Common myeloid progenitor, CD34-positive (primary cell): ENCODE data around the gene GALNT13.

ENCODE experiments used
- CTCF ChIA-PET: fragments of 350-600 bp; sonication (Branson Sonifier 250); formaldehyde crosslinking; loops from one replicate; lab custom pipeline; 2021; ENCODE audit warnings: antibody characterized with exemption; lab: Charles Lee
- POLR2A ChIA-PET: fragments of 350-600 bp; sonication (Branson Sonifier 250); formaldehyde crosslinking; loops from one replicate; lab custom pipeline; 2021; ENCODE audit warnings: antibody characterized with exemption; lab: Charles Lee
- DNase-seq, 3 donors: peaks; one replicate each; pipeline versions ENCODE4 v3.0.0 to v3.0.0-alpha.2; 2013
- H3K27ac ChIP-seq, 2 experiments: 1 replicate in 1 of 2; 2 replicates in 1 of 2; pipeline ENCODE4 v1.7.0; 2013; ENCODE audit warnings: inconsistent platforms in 2 of 2, low read length in 2 of 2, mild to moderate bottlenecking in 2 of 2, low read depth in 1 of 2, moderate library complexity in 1 of 2; ENCODE audit not compliant: severe bottlenecking in 2 of 2, insufficient read depth in 1 of 2, poor library complexity in 1 of 2
- H3K27me3 ChIP-seq, 5 experiments: replicated peaks in 2 of 5; 1 replicate in 3 of 5; 2 replicates in 2 of 5; pipeline versions ENCODE4 v1.6.1 to v1.7.0; 2013; ENCODE audit warnings: low read length in 4 of 5, mild to moderate bottlenecking in 2 of 5, moderate library complexity in 2 of 5, inconsistent platforms in 1 of 5; ENCODE audit not compliant: insufficient read depth in 5 of 5, control insufficient read depth in 4 of 5
- H3K36me3 ChIP-seq, 4 experiments: 1 replicate in 2 of 4; 2 replicates in 2 of 4; pipeline versions ENCODE4 v1.6.1 to v1.7.0; 2013; ENCODE audit warnings: low read length in 3 of 4, control low read depth in 1 of 4, mild to moderate bottlenecking in 1 of 4; ENCODE audit not compliant: control insufficient read depth in 4 of 4, insufficient read depth in 4 of 4
- H3K4me1 ChIP-seq, 4 experiments: 1 replicate in 3 of 4; 2 replicates in 1 of 4; pipeline versions ENCODE4 v1.6.1 to v1.7.1; 2013; ENCODE audit warnings: low read length in 3 of 4, mild to moderate bottlenecking in 3 of 4, control low read depth in 1 of 4, inconsistent platforms in 1 of 4, moderate library complexity in 1 of 4; ENCODE audit not compliant: control insufficient read depth in 4 of 4, insufficient read depth in 4 of 4; ENCODE audit errors: control extremely low read depth in 1 of 4
- H3K4me3 ChIP-seq, 7 experiments: 1 replicate in 4 of 7; 2 replicates in 3 of 7; pipeline versions ENCODE4 v1.5.1 to v1.7.0; 2013; ENCODE audit warnings: mild to moderate bottlenecking in 7 of 7, low read length in 6 of 7, moderate library complexity in 6 of 7, inconsistent platforms in 2 of 7, low read depth in 2 of 7, control low read depth in 1 of 7; ENCODE audit not compliant: insufficient read depth in 4 of 7, control insufficient read depth in 1 of 7; ENCODE audit errors: extremely low read depth in 1 of 7
- H3K9me3 ChIP-seq, 5 experiments: 1 replicate in 4 of 5; 2 replicates in 1 of 5; pipeline versions ENCODE4 v1.6.1 to v1.7.1; 2013; ENCODE audit warnings: low read length in 4 of 5, mild to moderate bottlenecking in 2 of 5, inconsistent platforms in 1 of 5, low read depth in 1 of 5, moderate library complexity in 1 of 5; ENCODE audit not compliant: control insufficient read depth in 4 of 5, insufficient read depth in 2 of 5; ENCODE audit errors: control extremely low read depth in 1 of 5
- WGBS: methylation state at CpG from one replicate; pipeline ENCODE4 v1.1.5; 2013; ENCODE audit not compliant: insufficient coverage; 5-methylcytosine and 5-hydroxymethylcytosine counted together

The GALNT13 gene

GRCh38 chr2:154182008-154182407 lies 310.3 kb downstream of the GALNT13 start:
- Histone ChIP-seq H3K9me3 (peaks cover 0 to 18% (median 0%) of the 10 kb centered on the region in 5 experiments), H3K27me3 (no peaks in the 10 kb centered on the region), H3K4me3 (no peak overlapping the region), H3K36me3 (no peaks in the 10 kb centered on the region), H3K4me1 (no peaks in the 10 kb centered on the region), H3K27ac (no peak overlapping the region)
- no peak for DNase-seq
- POLR2A ChIA-PET: no interaction called here
- CTCF ChIA-PET: no interaction called here
- WGBS: 100% methylated on average over 1 of the region's 5 CpGs

- WGBS: 88% methylated on average over 2 of the region's 2 CpGs
- no peak for DNase-seq
- H3K4me1 ChIP-seq: no peaks in the 10 kb centered on the region
- CTCF ChIA-PET: no interaction called here
- POLR2A ChIA-PET: no interaction called here
- H3K36me3 ChIP-seq: no peaks in the 10 kb centered on the region
- no peaks in the 10 kb centered on the region for H3K27me3 ChIP-seq
- no peak overlapping the region for H3K4me3 ChIP-seq
- H3K27ac ChIP-seq: no peak overlapping the region
- H3K9me3 ChIP-seq: peaks cover 0 to 18% (median 1%) of the 10 kb centered on the region in 5 experiments
These were observed 316.2 kb downstream of the GALNT13 start for GRCh38 chr2:154187948-154188347.

- WGBS: no CpG with 5 or more reads among the region's 2 CpGs
- Histone ChIP-seq H3K4me3 (no peak overlapping the region), H3K27me3 (no peaks in the 10 kb centered on the region), H3K27ac (no peak overlapping the region), H3K36me3 (no peaks in the 10 kb centered on the region), H3K9me3 (peaks cover 0 to 11% (median 0%) of the 10 kb centered on the region in 5 experiments), H3K4me1 (no peaks in the 10 kb centered on the region)
- ChIA-PET POLR2A (no interaction called here), CTCF (no interaction called here)
- DNase-seq: no peak
These were observed 318.2 kb downstream of the GALNT13 start for GRCh38 chr2:154189953-154190352.

- 100% methylated on average over 1 of the region's 2 CpGs for WGBS
- H3K27ac ChIP-seq: no peak overlapping the region
- no peak for DNase-seq
- ChIA-PET POLR2A (no interaction called here), CTCF (no interaction called here)
- no peak overlapping the region for H3K4me3 ChIP-seq
- H3K27me3 ChIP-seq: no peaks in the 10 kb centered on the region
- H3K4me1 ChIP-seq: peaks cover 0 to under 1% (median under 1%) of the 10 kb centered on the region in 4 experiments
- no peaks in the 10 kb centered on the region for H3K36me3 ChIP-seq
- H3K9me3 ChIP-seq: peaks cover 0 to 2% (median 0%) of the 10 kb centered on the region in 5 experiments
These were observed 321.5 kb downstream of the GALNT13 start for GRCh38 chr2:154193246-154193645.

DNA sequence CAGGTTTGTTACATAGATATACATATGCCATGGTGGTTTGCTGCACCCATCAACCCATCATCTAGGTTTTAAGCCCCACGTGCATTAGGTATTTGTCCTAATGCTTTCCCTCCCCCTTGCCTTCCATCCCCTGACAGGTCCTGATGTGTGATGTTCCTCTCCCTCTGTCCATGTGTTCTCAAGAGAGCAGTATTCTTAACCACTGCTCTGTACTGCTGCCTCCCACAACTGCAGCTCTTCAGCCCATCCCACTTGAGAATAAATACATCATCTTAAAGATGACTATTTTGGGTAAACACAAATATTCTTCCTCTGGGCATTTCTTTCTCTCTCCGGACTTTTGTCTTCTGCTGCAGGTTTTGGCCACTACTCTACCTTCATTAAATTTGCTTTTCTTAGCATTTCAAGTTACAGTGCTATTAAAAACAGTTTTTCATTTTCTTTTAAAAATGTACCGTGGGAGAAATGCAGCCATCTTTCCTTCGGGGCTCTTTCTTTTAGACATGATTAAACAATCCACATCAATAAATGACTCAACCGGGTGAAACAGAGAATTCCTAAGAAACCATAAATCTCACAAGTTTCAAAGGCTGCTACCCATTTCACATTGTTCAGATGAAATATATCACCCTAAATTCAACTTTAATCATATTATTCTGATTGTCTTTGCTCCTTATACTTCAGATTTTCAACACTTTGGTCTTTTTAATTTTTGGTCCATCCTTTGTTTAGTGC lies 323.4 kb downstream of the GALNT13 start:
- no peak for DNase-seq
- ChIA-PET POLR2A (no interaction called here), CTCF (interaction anchor here (0.6 kb wide), 1 partner anchor 973 kb away, joined by 3 read pairs; no protein-coding TSS in a partner anchor)
- Histone ChIP-seq H3K27ac (no peak overlapping the region), H3K27me3 (no peaks in the 10 kb centered on the region), H3K4me1 (peaks cover 0 to 10% (median 5%) of the 10 kb centered on the region in 4 experiments), H3K9me3 (peaks cover 0 to under 1% (median 0%) of the 10 kb centered on the region in 5 experiments), H3K36me3 (no peaks in the 10 kb centered on the region), H3K4me3 (no peak overlapping the region)
- WGBS: 98% methylated on average over 5 of the region's 5 CpGs

DNA sequence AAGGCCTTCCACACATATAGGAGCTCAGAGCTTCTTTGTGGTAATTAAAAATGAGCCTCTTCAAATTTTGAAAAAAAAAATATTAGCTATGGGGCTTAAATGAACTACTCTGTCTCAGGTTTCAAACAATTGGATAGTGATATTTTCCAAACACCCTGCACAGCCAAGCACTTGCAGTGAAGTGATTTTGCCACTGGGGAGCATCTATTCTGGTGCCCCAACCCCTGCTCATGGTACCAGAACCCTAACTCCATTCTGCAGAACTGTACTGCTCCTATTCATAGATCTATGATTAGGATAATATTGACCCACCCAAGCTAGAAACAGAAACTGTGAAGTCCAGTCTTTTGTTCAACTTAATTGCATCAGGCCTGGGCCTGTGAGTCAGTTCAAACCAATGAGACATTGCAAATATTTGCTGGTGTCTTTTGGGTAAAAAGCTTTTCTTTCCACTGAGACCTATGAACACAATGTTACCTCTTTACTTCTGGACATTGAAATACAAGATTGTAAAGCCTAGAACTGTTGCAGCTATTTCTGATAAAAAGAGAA lies 324.0 kb downstream of the GALNT13 start:
- POLR2A ChIA-PET: no interaction called here

DNA sequence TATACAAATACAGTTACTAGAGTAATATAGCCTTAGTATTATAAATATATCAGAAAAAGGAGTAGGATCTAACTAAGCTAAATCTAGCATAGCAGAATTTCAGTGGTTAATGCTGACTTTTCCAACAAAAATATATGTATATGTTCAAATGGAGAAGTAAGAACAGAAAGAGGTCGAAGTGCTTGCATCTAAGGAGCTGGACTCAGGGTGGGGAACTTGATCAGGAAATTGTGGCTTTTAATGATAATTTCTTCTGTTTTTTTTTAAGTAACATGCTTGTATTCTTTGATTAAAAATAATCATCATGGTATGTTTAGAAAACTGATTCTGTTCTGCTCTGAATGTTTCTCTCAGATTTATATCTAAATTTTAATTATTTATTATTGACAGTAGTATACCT lies 327.1 kb downstream of the GALNT13 start:
- CTCF ChIA-PET: no interaction called here
- peak; percentile 22 to 76 (median 67) for DNase-seq
- no CpG with 5 or more reads among the region's 1 CpG for WGBS

More for the DNA sequence above, 324.0 kb downstream of the GALNT13 start:
- H3K4me1 ChIP-seq: peaks cover 0 to 10% (median 5%) of the 10 kb centered on the region in 4 experiments
- H3K36me3 ChIP-seq: no peaks in the 10 kb centered on the region
- DNase-seq: no peak
- H3K4me3 ChIP-seq: no peak overlapping the region
- CTCF ChIA-PET: no interaction called here
- no peaks in the 10 kb centered on the region for H3K9me3 ChIP-seq
- no peaks in the 10 kb centered on the region for H3K27me3 ChIP-seq
- H3K27ac ChIP-seq: no peak overlapping the region

More for the DNA sequence above, 327.1 kb downstream of the GALNT13 start:
- H3K27me3 ChIP-seq: no peaks in the 10 kb centered on the region
- H3K36me3 ChIP-seq: no peaks in the 10 kb centered on the region
- no peak overlapping the region for H3K27ac ChIP-seq
- H3K9me3 ChIP-seq: no peaks in the 10 kb centered on the region
- H3K4me3 ChIP-seq: no peak overlapping the region
- POLR2A ChIA-PET: no interaction called here
- peaks cover 0 to 10% (median 5%) of the 10 kb centered on the region in 4 experiments for H3K4me1 ChIP-seq
